NCI-H82 treated with DMSO at 0.1 percent for 48 hours (cell line): Measurements from ENCODE around the gene LHX1.

ENCODE experiments used
- DNase-seq: peaks from one replicate; lab custom pipeline; 2025; ENCODE audit not compliant: unreplicated experiment; lab: John Stamatoyannopoulos, UW

Gene LHX1

DNA sequence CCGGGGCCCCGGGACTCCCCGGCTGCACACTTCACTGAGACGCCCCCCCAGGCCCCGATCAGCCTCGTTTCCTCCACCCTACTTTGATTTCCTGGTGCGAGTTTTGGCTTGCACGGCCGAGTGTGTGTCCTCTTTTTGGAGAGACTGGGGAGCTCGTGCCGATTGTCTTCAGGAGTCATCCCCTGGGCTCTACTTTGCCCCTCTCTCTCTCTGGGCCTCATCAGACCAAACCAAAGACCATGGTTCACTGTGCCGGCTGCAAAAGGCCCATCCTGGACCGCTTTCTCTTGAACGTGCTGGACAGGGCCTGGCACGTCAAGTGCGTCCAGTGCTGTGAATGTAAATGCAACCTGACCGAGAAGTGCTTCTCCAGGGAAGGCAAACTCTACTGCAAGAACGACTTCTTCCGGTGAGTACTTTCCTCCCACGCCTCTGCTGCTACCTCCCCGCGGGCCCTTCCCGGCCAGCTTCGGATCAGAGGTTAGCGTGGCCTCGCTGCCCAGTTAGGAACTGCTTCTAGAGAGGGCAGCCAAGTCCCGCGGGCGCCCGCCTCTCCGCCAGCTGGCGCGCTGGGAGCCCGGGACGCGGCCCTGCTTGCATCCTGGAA lies 787 bp downstream of the LHX1 start:
- no peak for DNase-seq

- DNase-seq, result no peak
Observed at GRCh38 chr17:36938566-36939051, 1.3 kb downstream of the LHX1 start.

DNA sequence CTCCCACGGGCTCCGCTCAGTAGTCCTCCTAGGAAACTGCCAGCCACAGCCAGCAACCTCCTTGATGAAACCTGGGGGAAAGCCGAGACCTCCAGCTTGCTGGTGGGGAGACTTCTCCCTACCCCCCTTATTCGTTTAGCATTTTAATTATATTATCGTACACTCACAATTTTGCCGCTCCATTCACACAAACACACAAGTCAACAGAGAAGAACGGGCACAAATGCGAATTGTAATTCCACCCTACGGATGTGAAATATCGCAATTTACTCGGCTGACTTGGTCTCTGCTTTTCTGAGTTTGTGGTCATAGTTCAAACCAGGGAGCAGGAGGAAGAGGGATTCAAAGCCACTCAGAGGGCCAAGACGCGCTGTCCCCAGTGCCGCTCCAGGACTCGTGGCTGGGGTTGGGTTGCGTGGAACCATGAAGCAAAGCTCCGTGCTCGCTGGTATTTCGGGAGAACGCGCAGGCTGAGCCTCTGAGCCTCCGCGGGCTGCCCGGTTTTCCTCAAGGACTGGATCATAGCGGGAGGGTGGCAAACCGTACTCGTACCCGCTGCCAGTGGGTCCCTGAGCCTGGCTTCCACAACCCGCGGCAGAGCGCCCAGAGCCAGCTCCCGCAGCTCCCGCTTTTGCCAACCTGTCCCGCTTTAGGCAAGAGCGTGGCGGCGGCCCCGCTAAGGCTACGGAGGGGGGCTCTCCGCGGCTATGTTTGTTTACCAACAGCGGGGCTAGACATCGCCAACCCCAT lies 2.0 kb downstream of the LHX1 start:
- DNase-seq, result no peak

GRCh38 chr17:36939802-36940312 lies 2.6 kb downstream of the LHX1 start:
- no peak for DNase-seq

- DNase-seq, result no peak
Observed at GRCh38 chr17:36940313-36941264, 3.3 kb downstream of the LHX1 start.

DNA sequence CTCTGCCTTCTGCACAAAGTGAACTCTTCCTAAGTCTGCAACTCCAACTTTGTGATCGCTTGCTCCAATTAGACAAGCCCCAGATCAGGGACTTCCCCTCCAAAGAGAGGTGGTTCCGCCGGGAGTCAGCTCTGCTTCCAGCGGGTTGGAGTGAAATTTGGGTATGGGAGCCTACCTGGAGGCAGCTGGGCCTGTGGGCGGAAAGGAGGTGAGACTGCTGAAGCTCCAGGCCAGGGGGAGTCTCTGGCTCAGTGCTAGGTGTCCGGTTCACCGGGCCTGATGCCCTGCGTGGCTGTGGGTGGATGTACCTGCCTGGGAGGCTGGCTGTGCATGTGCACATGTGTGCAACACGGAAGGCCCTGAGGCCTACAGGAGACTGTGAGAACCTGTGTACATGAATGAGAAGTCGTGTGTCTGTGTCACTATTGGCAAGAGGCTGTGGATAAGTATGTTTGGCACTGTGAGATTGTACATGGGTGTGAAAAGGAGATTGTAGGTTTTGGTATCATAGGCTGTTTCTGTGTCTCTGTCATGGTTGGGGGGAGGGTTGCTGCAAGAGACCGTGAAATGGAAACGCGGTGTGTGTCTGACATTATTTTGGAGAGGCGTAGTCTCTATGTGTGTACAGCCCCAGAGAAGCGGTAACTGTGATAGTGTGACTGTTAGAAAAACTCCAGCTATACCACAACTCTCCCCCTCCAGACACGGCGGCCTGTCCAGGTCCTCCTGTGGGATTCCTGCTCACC lies 4.2 kb downstream of the LHX1 start:
- no peak for DNase-seq

DNA sequence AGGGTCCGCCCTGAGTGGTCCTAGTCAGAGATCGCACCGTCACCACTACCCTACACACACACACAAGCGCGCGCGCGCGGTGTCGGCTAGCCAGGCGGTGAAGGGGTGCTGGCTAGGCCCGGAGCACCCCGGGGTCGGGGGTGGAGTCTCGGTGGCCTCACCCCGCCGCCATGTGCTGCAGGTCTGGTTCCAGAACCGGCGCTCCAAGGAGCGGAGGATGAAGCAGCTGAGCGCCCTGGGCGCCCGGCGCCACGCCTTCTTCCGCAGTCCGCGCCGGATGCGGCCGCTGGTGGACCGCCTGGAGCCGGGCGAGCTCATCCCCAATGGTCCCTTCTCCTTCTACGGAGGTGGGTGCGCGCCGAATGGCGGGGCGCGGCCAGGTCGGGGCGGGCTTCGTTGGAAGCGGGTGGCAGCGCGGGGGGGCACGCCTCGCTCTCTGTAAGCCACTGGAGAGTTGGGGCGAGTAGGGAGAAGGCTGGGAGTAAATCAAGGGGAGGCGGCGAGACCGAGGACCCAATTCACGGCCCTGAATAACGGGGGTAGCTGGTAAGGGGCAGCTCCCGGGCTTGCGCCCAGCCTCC lies 4.8 kb downstream of the LHX1 start:
- DNase-seq, result no peak

DNA sequence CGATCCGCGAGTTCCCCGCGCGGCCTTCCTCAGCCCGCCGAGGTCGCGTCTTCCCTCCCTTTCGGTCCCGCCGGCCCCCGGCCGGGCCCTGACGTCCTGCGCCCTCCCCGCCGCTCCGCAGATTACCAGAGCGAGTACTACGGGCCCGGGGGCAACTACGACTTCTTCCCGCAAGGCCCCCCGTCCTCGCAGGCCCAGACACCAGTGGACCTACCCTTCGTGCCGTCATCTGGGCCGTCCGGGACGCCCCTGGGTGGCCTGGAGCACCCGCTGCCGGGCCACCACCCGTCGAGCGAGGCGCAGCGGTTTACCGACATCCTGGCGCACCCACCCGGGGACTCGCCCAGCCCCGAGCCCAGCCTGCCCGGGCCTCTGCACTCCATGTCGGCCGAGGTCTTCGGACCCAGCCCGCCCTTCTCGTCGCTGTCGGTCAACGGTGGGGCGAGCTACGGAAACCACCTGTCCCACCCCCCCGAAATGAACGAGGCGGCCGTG lies 5.4 kb downstream of the LHX1 start:
- no peak for DNase-seq

DNA sequence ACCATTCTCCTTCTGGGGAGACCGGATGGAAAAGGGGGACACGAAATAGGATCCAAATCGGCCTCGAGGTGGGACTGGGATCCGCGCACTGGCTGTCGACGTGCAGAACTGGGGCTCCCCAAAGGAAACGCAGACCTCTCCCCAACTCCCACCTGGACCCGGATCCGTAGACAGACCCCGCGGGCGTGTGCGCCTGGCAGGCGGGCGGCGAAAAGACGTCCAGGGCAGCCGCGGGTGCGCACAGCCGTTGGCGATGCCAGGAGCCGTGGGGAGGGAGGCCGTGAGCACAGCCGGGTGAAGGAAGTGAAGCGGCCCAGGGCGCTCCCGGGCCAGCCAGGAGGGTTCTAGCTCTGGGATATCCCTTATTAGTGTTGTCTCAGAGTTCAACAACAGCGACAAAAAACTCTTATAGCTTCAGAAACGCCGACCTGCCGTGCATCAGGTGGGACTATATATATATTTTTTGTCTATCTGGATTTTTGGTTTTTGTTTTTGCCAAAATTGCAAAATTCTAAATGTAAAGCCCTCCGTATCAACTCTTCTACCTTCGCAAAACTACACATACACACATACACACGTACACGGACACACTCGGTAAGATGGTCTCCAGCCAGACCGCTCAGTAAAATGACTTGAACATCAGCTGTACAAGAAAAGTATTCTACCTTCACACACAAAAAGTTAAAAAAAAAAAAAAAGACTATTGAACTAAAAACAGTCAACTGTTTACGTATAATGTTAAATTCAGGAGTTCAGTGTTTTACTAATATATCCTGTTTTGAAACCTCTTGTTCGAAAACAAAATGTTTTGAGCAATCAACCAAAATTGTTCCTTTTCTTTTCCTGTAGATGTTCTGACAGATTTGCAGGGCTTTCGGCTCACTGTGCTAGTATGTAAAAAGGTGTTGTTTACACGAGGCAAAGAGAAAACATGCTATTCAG lies 6.2 kb downstream of the LHX1 start:
- DNase-seq, result no peak

DNA sequence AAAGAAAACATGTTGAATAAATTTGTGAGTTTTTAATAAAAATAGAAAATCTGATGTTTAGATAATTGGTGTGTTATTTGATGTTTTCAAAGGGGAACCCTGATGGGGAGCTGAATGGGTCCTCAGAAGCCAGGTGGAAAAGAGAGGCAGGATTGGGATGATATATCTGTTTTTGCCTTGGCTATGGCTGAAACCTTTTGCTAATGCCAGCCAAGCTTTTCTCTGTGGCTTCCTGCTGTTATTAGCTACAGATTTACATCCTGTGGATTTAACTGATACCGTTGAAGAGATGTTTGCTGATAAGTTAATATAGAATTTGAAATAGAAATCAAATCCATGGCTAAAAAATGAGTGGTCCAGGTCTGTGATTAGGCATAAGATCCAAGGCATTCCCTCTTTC lies 7.3 kb downstream of the LHX1 start:
- no peak for DNase-seq

GRCh38 chr17:36945140-36945539 lies 7.9 kb downstream of the LHX1 start:
- no peak for DNase-seq

DNA sequence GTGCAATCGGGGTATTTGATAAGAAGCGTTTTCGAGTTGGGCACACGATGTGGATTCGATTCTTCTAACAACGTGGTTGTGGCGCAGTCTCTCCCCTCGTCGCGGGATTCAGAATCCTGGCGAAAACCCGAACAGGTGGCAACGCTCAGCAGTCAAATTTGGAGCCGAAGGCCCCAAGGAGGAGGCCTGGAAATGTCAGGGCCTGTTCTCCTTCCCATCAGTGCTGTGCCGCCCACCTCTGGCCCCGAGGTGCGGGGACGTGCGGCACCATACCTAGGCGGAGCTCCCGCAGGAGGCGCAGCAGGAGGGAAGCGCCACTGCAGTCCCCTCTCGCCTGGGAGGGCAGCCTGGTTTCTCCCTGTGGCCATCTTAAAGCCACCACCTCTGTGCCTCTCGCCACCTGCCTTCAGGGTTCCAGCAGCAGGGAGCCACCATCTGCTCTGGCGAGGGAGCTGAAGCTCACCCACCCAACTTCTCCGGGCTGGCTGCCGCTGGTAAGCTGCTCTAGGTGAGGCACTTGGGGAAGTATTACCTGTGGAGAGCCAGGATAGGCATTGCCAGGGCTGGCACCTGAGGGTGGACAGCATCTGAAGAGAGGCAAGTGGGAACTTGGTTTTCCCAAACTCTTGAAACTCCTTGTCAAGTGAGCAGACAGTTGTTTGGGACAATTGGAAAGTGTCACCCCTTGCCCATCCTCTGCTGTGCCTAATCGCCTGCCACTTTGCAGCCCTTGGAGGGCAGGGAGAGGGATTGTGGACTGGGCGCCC lies 8.9 kb downstream of the LHX1 start:
- no peak for DNase-seq

DNA sequence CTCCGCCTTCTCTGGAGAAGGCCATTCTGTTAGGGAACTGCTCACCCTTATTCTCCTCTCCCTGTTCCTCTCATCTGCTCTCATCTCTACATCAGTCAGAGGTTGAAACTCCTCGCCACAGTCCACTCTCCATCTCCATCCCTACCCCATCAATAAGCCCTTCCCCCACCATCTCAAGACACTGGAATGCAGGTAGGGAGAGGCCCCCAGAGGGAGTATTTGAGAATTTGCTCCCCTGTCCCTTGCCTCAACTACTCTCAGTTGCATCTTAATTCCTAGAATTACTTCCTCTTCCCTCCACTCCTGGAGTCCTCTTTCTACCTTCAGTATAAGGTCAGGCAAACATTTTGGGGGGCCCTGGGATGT lies 9.4 kb downstream of the LHX1 start:
- DNase-seq, result no peak

GRCh38 chr17:36947922-36948716 lies 10.8 kb downstream of the LHX1 start:
- DNase-seq, result no peak

GRCh38 chr17:36948717-36949460 lies 11.6 kb downstream of the LHX1 start, which contains the start of gene AATF:
AATF (plus strand) TSS chr17:36948954; CDS start chr17:36949126, 172 bp downstream.
- peak; percentile 92 for DNase-seq

DNA sequence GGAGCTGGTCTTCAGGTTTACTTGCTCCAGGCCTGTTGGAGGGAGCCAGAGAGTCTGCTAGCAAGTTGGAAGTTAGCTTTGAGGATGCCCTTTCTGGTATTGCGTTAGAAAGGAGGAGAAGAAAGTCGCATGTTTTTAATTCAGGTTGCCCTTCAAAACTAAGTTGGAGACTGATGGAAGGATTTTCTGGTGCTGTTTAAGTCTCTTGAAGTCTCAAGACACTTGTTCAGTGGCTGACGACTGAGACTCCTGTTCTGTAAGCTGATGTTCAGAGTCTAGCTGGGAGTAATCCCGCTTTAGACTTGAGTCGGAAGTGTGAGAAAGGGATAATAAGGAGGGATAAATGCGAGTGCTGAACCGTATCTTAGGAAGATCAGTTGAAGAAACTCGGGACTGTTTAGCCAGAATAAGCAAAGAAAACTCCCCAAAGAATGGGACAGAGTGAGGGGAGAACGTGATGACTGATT lies 12.2 kb downstream of the LHX1 start:
- DNase-seq, result peak; percentile 61

GRCh38 chr17:36950027-36950426 lies 12.8 kb downstream of the LHX1 start:
- no peak for DNase-seq
